K562 treated with DMSO at 1 percent for 24 hours (cell line): ENCODE data around the gene GSK3B. TPM values are rescaled to one million over a fixed set of nuclear protein-coding genes. Genes with fewer than 3 reads are reported as not detected.

Source experiments
- total RNA-seq: library from RNA; unstranded; fragments of 300-600 nt; gene quantifications from 2 replicates; pipeline ENCODE4 v1.2.3, GENCODE V29; 2022; ENCODE audit warnings: low read depth; ENCODE audit not compliant: insufficient read depth

The GSK3B gene
- 8.3 and 13.0 TPM in 2 replicates for total RNA-seq

GRCh38 chr3:120093911-120094775, at the start of gene GSK3B:
GSK3B (minus strand) TSS chr3:120094447; CDS start chr3:120093434, 1,013 bp downstream.

GRCh38 chr3:119781330-119782198, 312.7 kb downstream of the GSK3B start, which contains the start of gene NR1I2:
NR1I2 (plus strand) TSS chr3:119782101.

Other genes starting within 250 kb of the GSK3B start
- gene GPR156, start 190.8 kb upstream of the GSK3B start, total RNA-seq, result 0.09 TPM in 1 of 2 replicates, not detected in the other